GM21717 (cell line): ENCODE data around the gene FUNDC2.

Experiments used
- ATAC-seq: cut with Tn5 transposase; IDR thresholded peaks from one replicate; pipeline ENCODE4 v1.9.1; 2021; ENCODE audit warnings: mild to moderate bottlenecking, moderate library complexity; ENCODE audit not compliant: unreplicated experiment

The FUNDC2 gene

DNA sequence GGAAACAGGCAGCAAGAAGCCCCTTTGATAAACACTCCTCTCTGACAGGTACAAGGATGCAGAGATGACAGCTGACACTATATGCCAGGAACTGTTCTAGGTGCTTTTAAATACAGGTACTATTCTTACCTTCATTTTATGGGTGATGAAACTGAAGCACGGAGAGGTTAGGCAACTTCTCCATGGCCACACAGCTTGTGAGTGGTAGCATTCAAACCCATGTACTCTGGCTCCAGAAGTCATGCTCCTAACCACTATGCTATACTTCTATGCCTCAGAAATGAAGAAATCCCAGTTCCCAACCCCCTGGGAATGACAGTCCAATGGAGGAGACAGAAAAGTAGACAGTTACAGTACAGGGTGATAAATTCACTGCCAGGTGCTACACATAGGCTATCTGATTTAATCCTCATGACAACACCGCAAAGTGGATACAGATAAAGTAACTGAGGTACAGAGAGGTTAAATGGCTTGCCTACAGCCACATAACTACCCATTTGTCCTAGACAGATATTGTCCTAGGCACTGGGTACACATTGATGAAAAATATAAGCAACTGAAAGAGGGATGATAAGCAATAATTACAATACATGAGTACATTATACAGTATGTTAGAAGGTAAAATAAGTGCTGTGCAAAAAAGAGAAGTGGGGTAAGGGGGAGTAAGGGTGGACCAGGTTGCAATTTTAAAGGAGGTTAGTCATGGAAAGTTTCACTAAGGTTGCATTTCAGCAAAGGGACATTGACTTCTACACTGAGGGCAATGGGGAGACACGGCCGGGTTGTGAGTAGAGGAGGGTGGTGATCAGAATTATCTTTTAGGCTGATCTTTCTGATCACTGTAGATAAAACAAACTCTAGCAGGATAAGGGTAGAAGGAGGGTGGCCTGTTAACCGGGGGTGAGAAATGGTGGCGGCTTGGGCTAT lies 2.5 kb upstream of the FUNDC2 start:
- ATAC-seq: no peak

DNA sequence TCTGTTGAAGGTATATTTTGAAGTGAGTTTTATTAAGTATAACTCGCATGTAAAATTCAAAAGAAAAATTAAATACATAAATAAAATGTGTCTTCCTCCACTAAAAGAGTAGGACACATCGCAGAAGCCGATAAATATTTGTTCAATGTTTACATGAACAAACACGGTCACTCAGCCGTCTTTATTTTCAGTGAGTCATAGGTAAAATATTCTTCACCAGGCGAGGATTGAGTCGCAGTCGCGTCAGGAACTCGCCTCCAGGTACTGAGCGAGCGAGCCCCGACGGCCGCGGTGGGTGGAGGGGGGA lies 271 bp upstream of the FUNDC2 start:
- ATAC-seq: no peak

DNA sequence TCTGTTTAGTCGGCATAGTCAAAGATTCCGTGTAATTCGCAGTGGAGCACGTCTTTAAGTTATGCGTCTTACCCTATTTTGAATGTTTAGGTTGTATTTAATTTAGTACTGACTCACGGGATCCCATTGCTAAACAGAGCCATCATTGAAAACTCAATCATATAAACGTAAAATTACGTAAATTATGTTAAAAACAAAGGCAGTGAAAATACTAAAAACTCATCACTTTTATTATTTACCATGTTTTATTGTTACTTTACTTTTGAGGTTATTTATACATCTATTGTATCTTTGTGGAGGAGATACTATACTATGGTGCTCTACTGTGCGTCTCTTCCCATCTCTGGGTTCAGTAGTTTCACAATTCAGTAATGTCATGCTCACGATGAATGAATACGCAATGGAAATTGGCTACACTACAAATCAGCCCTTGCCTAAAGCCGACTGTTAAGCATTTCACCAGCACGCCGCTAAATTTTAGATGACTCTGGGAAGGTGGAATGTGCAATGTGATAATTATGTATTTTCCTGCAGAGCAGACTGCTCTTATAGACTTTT lies 944 bp downstream of the FUNDC2 start:
- ATAC-seq: no peak

DNA sequence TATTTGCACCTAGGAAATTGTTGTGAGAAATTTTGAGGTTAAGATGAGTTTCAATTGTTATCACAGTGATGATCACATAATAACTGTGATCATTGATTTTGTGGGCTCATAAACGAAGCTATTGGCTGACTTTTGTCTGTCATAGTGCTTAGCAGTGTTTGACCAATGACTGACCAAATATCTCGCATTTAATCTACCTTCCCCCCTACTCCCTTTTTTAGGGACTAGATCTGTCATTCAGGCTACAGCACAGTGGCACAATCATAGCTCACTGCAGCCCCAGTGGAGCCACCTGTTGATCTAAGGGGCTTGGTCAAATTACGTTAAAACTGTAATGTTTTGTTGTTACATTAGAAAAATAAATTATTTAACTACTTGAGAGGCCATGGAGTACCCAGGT lies 1.5 kb downstream of the FUNDC2 start:
- ATAC-seq: no peak

DNA sequence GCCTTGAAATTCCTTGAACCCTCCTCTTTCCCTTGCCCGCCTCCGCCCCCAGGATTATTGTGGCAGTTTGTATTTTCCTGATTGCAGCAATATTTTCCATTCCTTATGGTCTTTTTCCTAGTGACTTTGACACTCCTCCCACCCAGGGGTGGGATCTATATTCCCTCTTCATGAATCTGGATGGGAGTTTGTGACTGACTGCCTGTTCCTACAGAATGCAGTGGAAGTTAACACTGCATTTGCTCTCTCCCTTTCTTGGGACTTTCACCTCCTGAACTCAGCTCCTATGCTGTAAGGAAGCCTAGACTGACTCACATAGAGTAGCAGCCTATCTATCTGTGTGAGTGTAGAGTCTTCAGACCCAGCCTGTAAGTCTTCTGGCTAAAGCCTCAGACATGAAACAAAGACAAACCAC lies 2.2 kb downstream of the FUNDC2 start:
- ATAC-seq: no peak

DNA sequence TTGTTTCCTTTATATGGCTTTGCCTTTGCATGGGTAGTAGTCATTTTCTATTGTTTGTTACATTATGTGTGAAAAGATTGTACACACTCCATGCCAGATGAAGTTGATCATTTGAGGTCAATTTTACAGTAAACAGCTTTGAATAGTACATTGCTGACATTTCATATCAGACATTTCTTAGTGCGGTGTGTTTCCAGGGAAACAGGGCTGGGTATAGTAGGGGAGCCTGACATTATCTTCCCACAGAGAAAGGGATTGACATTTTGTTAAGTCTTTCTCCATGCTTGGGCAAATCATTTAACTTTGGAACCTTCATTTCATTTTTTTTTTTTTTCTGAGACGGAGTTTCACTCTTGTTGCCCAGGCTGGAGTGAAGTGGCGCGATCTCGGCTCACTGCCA lies 5.0 kb downstream of the FUNDC2 start:
- ATAC-seq: no peak

DNA sequence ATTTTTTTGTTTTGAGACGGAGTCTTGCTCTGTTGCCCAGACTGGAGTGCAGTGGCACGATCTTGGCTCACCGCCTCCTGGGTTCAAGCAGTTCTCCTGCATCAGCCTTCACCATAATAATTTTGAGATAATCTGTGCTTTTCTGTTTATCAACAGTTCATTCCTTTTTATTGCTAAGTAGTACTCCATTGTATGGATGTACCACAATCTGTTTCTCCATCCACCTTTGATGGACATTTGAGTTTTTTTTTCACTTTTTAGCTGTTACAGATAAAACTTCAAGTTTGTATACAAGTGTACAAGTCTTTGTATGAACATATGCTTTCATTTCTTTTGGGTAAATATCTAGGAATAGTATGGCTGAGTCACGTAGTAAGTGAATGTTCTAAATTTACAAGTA lies 9.0 kb downstream of the FUNDC2 start:
- no peak for ATAC-seq

GRCh38 chrX:155046129-155046810 lies 19.6 kb downstream of the FUNDC2 start:
- no peak for ATAC-seq

DNA sequence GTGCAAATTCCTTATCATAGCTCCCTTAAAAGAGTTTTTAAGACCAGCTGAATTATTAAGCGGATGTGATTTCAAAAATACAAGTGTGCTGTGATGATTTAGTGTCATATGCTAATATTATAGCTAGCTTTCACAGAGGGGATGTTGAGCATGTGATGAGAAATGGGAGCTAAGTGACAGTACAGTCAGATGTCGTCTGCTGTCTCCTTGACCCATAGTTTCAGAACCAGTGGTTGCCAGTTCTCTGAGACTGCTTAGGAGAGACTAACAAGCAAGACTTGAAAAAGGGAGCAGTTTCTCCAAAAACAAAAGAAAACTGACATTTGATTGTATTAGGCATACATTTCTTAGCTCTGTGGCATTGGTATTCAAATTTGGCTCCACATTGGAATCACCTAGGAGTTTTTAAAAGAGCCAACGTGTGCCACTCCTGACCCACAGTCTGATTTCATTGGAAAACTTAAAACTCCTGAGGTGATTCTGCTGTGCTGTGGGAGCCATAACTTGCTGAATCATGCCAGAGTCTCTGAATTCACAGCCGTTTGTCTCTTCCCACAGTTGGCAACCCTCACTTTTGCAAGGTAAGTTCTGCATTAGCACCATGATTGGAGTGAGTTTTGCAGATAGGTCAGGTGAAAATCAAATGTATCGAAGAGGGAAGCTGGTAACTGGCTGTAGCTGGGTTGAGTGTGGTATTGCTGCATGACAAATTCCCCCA lies 20.3 kb downstream of the FUNDC2 start:
- ATAC-seq: no peak

GRCh38 chrX:155048977-155049619 lies 22.5 kb downstream of the FUNDC2 start:
- no peak for ATAC-seq

DNA sequence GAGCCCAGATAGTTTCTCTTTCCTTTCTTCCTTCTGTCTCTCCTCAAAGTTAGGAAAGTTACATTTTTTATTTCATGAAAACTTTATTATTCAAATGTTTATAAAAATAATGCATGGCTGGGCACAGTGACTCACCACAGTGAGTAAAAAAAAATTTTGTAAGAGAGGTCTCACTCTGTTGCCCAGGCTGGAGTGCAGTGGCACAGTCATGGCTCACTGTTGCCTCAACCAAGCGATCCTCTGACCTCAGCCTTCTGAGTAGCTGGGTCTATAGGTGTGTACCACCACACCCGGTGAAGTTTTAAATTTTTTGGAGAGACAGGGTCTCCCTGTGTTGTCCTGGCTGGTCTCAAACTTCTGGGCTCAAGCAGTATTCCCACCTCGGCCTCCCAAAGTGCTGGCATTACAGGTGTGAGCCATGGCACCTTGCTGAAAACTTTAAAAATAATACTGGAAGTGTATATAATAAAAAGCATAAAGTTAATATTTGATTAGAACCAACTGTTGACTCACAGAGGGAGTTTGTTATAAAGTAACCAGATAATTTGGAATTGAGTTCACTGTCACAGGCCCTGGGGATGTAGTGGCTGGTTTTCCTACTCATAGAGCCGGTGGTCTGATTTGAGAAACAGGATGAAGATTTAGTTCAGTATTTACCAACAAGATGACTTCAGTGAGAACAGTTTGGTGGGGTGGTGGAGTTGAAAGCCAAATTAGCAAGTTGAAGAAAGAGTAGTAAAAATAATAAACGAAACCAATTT lies 26.3 kb downstream of the FUNDC2 start:
- no peak for ATAC-seq

DNA sequence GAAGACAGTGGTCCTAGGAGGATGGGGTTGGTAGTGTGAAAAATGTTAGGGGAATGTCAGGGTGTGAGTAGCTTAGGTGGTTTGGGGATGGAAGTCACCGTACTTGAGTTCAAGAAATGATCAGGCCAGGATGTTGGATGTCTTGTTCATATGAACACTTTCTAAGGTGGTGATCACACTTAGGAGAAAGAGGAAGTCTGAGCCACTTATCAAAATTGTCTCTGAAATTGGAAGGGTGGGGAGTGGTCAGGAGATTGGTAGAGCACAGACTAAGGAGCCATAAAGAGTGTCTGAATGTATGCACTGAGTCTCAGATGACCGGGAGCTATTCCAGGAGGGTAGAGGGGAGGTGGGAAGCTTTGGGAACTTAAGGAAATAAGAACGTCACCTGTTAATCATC lies 27.0 kb downstream of the FUNDC2 start:
- no peak for ATAC-seq

DNA sequence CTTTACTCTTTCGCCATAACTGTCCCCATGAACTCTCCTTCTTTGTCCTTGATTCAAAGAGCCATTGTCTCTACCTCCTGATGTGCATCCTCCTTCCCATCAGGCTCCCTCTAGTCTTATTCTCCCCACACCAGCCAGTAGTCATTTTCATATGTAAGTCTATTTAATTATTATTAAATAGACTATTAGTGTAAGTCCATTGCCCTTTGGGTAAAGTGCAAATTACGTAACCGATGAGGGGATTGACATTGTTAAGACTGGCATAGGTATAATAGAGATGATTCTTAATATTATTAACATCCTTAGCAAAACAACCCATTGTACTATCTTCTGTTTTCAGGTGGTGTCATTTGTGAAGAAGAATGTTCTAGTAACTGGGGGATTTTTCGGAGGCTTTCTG lies 27.6 kb downstream of the FUNDC2 start:
- no peak for ATAC-seq

DNA sequence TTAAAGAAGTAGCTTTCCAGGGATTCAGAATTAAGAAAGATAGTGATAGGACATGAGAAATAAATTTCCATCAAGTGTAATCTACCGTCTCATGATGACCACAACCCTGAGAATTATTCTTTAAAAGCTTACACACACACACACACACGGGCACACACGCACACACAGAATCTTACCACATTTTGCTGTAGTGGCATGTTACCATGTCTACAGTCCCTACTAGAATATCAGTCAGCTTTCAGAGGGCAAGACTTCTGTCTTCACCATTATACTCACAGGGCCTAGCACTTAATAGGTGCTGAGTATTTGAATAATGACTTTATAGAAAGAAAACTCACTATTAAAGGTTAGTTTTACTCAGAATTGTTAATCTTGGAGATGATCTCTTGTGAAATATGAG lies 28.9 kb downstream of the FUNDC2 start:
- no peak for ATAC-seq

DNA sequence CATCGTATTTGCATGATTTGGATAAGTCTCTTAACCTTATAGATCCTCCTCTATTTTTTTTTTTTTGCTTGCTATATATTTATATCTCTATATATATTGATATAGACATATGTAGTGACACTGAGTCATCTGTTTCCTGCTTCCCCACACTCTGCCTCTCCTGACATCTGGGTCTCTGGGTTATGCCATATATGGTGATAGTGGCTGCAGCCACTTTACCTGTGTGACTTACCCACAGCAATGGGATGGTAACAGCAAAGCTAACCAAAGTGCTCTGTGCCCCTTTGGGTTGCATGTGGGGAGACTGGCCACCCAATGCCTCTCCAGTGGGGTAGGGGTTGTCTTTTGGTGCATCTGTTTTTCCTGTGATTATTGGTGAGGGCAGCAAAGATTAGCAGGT lies 29.8 kb downstream of the FUNDC2 start:
- ATAC-seq: no peak

DNA sequence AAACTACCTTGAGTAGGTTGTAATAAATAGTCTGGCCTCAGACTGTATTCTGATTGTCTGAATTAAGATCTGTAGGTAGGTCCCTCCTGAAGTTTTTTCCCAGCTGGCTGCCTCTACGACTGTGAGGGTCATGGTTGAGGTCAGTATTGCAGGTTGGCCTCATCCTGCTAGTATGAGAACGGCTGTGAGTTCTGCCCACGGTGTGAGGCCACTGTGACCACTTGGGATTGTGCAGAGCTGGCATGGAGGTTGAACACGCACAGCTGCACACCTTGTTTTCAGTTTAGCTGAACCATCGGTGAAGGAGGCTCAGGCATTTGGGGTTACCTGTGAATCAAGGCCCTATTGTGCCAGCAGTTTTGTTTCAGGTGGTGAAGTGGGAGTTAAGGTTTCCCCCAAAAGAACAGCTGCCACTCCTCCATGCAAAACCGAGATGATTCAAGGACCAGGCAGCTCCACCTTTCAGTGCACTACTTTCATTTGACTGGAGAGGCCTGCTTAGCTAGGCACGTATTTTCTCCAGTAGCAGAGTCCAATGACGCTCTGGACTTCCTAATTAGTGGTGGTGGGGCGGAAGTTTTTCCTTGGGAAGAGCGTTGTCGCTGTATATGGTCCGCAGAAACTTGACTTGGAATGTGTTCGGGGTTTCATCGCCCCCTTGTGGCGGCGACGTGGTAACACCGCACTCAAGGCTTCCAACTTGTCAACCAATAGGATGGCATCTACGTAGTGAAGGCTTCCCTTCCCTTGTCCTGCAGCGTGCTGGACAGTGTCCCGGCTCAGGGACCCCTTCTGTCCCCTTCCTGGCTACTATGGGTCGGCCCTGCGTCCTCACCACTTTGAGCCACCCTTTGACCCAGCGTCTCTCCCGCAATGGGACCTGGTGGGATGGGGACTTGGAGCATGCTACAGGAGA lies 30.5 kb downstream of the FUNDC2 start:
- ATAC-seq: no peak

DNA sequence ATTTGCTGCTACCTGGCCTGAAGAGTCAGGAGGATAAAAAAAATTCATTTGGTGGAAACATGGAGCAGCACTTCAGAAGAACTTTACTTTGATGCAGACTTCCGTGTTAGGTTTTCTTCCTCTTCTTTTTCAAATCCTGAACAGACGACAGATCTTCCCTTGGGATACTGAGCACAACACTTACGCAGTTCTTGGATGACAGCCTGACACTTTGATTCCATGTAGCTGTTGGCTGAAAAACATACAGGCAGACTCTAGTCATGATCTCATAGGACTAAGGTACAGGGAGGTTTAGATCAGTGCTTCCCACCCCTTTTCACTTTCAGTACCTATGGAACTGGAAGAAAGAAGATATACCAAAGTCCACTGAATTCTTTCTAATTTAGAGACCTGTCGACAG lies 35.1 kb downstream of the FUNDC2 start:
- no peak for ATAC-seq

GRCh38 chrX:155065035-155065734 lies 38.5 kb downstream of the FUNDC2 start:
- ATAC-seq: no peak

- no peak for ATAC-seq
Measured at GRCh38 chrX:155068165-155068564, 41.5 kb downstream of the FUNDC2 start.
